Astrocyte (in vitro differentiated cells and primary cell): ENCODE measurements around the gene CYP4F22. TPM values are rescaled to one million over a fixed set of nuclear protein-coding genes. Genes with fewer than 3 reads are reported as not detected.

Source experiments
- DNase-seq: peaks from one replicate; pipeline ENCODE4 v3.0.0-alpha.2; 2010; ENCODE audit warnings: low read depth
- FAIRE-seq: peaks from 2 replicates; lab custom pipeline; 2011; peaks lifted over from hg19 to GRCh38; lab: Jason Lieb, UNC
- H2AFZ ChIP-seq: 2 replicates; pipeline ENCODE4 v1.6.0; 2012; ENCODE audit warnings: low read depth, low read length, inconsistent platforms
- H3K27ac ChIP-seq: 2 replicates; pipeline ENCODE4 v1.5.1; 2011; ENCODE audit warnings: low read depth, low read length, inconsistent platforms
- H3K27me3 ChIP-seq: 2 replicates; pipeline ENCODE4 v1.6.0; 2011; ENCODE audit warnings: low read length, inconsistent platforms; ENCODE audit not compliant: insufficient read depth
- H3K36me3 ChIP-seq: 2 replicates; pipeline ENCODE4 v1.5.1; 2011; ENCODE audit warnings: low read length, inconsistent platforms; ENCODE audit not compliant: insufficient read depth
- H3K4me1 ChIP-seq: 2 replicates; pipeline ENCODE4 v1.5.1; 2011; ENCODE audit warnings: low read length, inconsistent platforms; ENCODE audit not compliant: insufficient read depth
- H3K4me2 ChIP-seq: 2 replicates; pipeline ENCODE4 v1.6.0; 2012; ENCODE audit warnings: low read length, inconsistent platforms
- H3K4me3 ChIP-seq: 2 replicates; pipeline ENCODE4 v1.5.1; 2011; ENCODE audit warnings: low read depth, mild to moderate bottlenecking, low read length, inconsistent platforms; ENCODE audit not compliant: insufficient read depth
- H3K79me2 ChIP-seq: 2 replicates; pipeline ENCODE4 v1.6.0; 2012; ENCODE audit warnings: mild to moderate bottlenecking, low read length, inconsistent platforms; ENCODE audit not compliant: insufficient read depth
- H3K9ac ChIP-seq: 2 replicates; pipeline ENCODE4 v1.6.0; 2012; ENCODE audit warnings: mild to moderate bottlenecking, low read length, inconsistent platforms
- H3K9me3 ChIP-seq: 2 replicates; pipeline ENCODE4 v1.5.1; 2012; ENCODE audit warnings: low read depth, mild to moderate bottlenecking, low read length, inconsistent platforms; ENCODE audit not compliant: insufficient read depth
- H4K20me1 ChIP-seq: 2 replicates; pipeline ENCODE4 v1.6.0; 2012; ENCODE audit warnings: low read length, inconsistent platforms; ENCODE audit not compliant: insufficient read depth
- H3K27ac Mint-ChIP-seq: one replicate; pipeline ENCODE4 v1.8.0; 2021; ENCODE audit warnings: mild to moderate bottlenecking, mixed read lengths; ENCODE audit not compliant: unreplicated experiment
- H3K27me3 Mint-ChIP-seq: one replicate; pipeline ENCODE4 v1.8.0; 2021; ENCODE audit warnings: low read depth, mixed read lengths; ENCODE audit not compliant: unreplicated experiment
- H3K36me3 Mint-ChIP-seq: one replicate; pipeline ENCODE4 v1.8.0; 2021; ENCODE audit warnings: low read depth, mixed read lengths; ENCODE audit not compliant: unreplicated experiment
- H3K4me1 Mint-ChIP-seq: one replicate; pipeline ENCODE4 v1.8.0; 2021; ENCODE audit warnings: low read depth, mixed read lengths; ENCODE audit not compliant: unreplicated experiment
- H3K4me3 Mint-ChIP-seq: one replicate; pipeline ENCODE4 v1.8.0; 2021; ENCODE audit warnings: mild to moderate bottlenecking, moderate library complexity, mixed read lengths; ENCODE audit not compliant: unreplicated experiment
- H3K9me3 Mint-ChIP-seq: one replicate; pipeline ENCODE4 v1.8.0; 2021; ENCODE audit warnings: mild to moderate bottlenecking, mixed read lengths; ENCODE audit not compliant: unreplicated experiment
- EZH2 ChIP-seq: IDR thresholded peaks from 2 replicates; pipeline ENCODE4 v1.6.1; 2012; ENCODE audit warnings: mild to moderate bottlenecking, low read length, inconsistent platforms; ENCODE audit not compliant: insufficient read depth
- total RNA-seq: library from RNA; stranded (reverse); gene quantifications from 2 replicates; pipeline ENCODE4 v1.2.1, GENCODE V29; 2021
- TF ChIP-seq, protein P1 (sequence below): IDR thresholded peaks from 2 replicates; pipeline ENCODE4 v1.5.1; 2011; ENCODE audit warnings: low read depth, mild to moderate bottlenecking, inconsistent platforms, low read length, moderate library complexity; ENCODE audit not compliant: insufficient read depth

Gene CYP4F22
- total RNA-seq, 1 donor from 2014 or later = not detected

DNA sequence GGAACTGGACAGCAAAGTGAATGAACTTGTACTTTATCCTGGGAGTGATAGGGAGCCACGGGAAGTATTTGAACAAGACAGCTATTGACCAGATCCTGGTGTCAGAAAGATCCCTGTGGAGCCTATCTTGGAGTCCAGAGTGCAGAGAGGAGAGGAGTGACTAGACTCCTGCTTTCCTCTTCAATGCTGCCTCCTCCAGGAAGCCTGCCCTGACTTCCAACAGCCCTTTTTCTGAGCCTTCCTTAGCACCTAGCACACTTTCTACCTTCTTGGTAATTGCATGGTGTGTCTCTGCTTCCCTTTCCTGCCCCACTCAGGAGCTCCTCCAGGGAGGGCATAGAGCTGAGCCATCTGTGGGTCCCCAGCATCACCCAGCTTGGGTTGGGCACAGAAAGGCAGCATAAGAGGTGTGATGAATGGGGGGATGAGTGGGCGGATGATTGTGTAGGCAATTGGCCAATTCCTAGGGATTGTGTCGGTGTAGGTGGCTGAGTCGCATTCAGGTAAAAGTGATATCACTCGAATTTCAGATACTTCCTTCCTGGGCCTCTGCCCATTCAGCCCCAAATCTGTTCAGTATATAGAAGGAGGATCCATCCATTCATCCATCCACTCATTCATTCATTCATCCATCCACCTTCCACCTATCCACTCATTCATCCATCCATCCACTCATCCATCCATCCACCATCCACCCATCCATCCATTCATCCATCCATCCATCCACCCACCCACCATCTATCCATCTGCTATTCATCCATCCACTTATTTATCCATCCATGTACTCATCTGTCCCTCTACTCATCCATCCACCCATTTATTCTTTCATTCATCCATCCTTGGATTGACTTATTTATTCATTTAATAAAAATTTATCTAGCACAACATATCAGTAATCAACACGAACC lies 26.9 kb downstream of the CYP4F22 start:
- no peaks in the 10 kb centered on the region for H4K20me1 ChIP-seq
- DNase-seq = no peak
- no peak overlapping the region for H3K27ac ChIP-seq
- TF ChIP-seq, protein P1, sequence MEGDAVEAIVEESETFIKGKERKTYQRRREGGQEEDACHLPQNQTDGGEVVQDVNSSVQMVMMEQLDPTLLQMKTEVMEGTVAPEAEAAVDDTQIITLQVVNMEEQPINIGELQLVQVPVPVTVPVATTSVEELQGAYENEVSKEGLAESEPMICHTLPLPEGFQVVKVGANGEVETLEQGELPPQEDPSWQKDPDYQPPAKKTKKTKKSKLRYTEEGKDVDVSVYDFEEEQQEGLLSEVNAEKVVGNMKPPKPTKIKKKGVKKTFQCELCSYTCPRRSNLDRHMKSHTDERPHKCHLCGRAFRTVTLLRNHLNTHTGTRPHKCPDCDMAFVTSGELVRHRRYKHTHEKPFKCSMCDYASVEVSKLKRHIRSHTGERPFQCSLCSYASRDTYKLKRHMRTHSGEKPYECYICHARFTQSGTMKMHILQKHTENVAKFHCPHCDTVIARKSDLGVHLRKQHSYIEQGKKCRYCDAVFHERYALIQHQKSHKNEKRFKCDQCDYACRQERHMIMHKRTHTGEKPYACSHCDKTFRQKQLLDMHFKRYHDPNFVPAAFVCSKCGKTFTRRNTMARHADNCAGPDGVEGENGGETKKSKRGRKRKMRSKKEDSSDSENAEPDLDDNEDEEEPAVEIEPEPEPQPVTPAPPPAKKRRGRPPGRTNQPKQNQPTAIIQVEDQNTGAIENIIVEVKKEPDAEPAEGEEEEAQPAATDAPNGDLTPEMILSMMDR = no peak
- Mint-ChIP-seq H3K36me3 (no peaks in the 10 kb centered on the region), H3K4me1 (no peaks in the 10 kb centered on the region), H3K9me3 (peaks cover 14% of the 10 kb centered on the region), H3K4me3 (no peak overlapping the region), H3K27ac (no peak overlapping the region), H3K27me3 (no peaks in the 10 kb centered on the region)
- no peaks in the 10 kb centered on the region for H3K9me3 ChIP-seq
- no peaks in the 10 kb centered on the region for H3K27me3 ChIP-seq
- no peak overlapping the region for H3K9ac ChIP-seq
- no peaks in the 10 kb centered on the region for H3K79me2 ChIP-seq
- no peak overlapping the region for H3K4me3 ChIP-seq
- no peaks in the 10 kb centered on the region for H3K36me3 ChIP-seq
- no peak for FAIRE-seq
- H3K4me2 ChIP-seq = no peak overlapping the region
- no peaks in the 10 kb centered on the region for H3K4me1 ChIP-seq
- no peak overlapping the region for H2AFZ ChIP-seq

DNA sequence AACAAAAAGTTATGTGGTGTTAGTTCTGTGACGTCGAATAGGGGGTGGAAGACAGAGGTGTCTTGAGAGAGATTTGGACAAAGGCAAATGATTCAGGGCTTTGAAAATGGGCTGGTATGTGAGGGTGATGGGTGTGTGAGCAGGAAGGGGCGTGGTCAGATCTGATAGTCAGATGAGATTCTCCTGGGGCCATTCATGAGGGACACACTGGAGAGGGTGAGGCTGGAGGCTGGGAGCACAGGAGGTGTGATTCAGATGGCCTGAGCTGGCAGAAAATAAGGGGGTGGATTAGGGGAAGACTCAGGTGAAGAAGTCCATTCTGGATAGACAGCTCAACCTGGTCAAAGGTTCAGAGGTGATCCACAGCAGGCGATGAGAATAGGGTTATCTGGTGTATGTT lies 28.0 kb downstream of the CYP4F22 start:
- no peaks in the 10 kb centered on the region for H3K79me2 ChIP-seq
- H3K9me3 Mint-ChIP-seq = peaks cover 17% of the 10 kb centered on the region
- H3K9me3 ChIP-seq = no peaks in the 10 kb centered on the region
- no peaks in the 10 kb centered on the region for H3K4me1 ChIP-seq
- H3K36me3 ChIP-seq = no peaks in the 10 kb centered on the region
- H3K4me2 ChIP-seq = no peak overlapping the region
- no peak overlapping the region for H3K4me3 Mint-ChIP-seq
- no peak overlapping the region for H2AFZ ChIP-seq
- H3K4me1 Mint-ChIP-seq = no peaks in the 10 kb centered on the region
- no peaks in the 10 kb centered on the region for H3K27me3 ChIP-seq
- no peak overlapping the region for H3K27ac ChIP-seq
- H3K27ac Mint-ChIP-seq = no peak overlapping the region
- H4K20me1 ChIP-seq = no peaks in the 10 kb centered on the region
- H3K27me3 Mint-ChIP-seq = no peaks in the 10 kb centered on the region
- no peak for TF ChIP-seq EZH2
- TF ChIP-seq, protein P1 = no peak
- no peak overlapping the region for H3K4me3 ChIP-seq
- no peak overlapping the region for H3K9ac ChIP-seq
- no peaks in the 10 kb centered on the region for H3K36me3 Mint-ChIP-seq
- DNase-seq (no peak), FAIRE-seq (no peak)

DNA sequence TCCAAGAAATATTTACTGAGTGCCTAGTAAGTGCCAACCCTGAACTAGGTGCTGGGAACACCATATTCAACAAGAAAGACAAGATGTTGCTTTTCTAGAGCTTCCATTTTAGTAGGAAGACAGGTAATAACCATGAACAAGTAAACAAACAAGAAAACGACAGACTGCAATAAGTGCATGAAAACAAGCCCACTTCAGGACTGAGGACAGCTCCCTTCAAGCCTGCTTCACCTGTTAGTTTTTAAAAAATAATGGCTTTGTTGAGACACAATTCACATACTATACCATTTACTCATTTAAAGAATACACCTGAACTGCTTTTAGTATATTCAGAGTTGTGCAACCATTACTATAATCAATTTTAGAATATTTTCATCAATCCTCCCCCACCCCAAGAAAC lies 30.4 kb downstream of the CYP4F22 start:
- peaks cover 17% of the 10 kb centered on the region for H3K9me3 Mint-ChIP-seq

More for the DNA sequence above, 30.4 kb downstream of the CYP4F22 start:
- H3K4me2 ChIP-seq = no peak overlapping the region
- no peak overlapping the region for H3K9ac ChIP-seq
- H3K27ac ChIP-seq = no peak overlapping the region
- no peaks in the 10 kb centered on the region for H4K20me1 ChIP-seq
- Mint-ChIP-seq H3K4me1 (no peaks in the 10 kb centered on the region), H3K4me3 (no peak overlapping the region), H3K36me3 (no peaks in the 10 kb centered on the region), H3K27ac (no peak overlapping the region), H3K27me3 (no peaks in the 10 kb centered on the region)
- no peaks in the 10 kb centered on the region for H3K79me2 ChIP-seq
- H3K36me3 ChIP-seq = no peaks in the 10 kb centered on the region
- H3K4me3 ChIP-seq = no peak overlapping the region
- DNase-seq = no peak
- H3K27me3 ChIP-seq = no peaks in the 10 kb centered on the region
- H3K9me3 ChIP-seq = no peaks in the 10 kb centered on the region
- FAIRE-seq = no peak
- TF ChIP-seq, protein P1 = no peak
- no peak for TF ChIP-seq EZH2
- H3K4me1 ChIP-seq = no peaks in the 10 kb centered on the region
- no peak overlapping the region for H2AFZ ChIP-seq
